HEK293 (cell line): ENCODE measurements around the gene FBXO42.

ENCODE experiments used
- CTCF ChIP-seq: fragments of 450-650 bp; formaldehyde crosslinking; IDR thresholded peaks from 2 replicates; pipeline ENCODE4 v1.5.1; 2016; ENCODE audit warnings: missing biosample characterization, missing genetic modification characterization
- MEIS1 ChIP-seq: sonication (generic); formaldehyde crosslinking; IDR thresholded peaks from 2 replicates; pipeline ENCODE4 v1.8.1; 2022; ENCODE audit warnings: missing genetic modification reagents, mild to moderate bottlenecking, borderline replicate concordance
- MYNN ChIP-seq: fragments of 450-650 bp; formaldehyde crosslinking; IDR thresholded peaks from 2 replicates; pipeline ENCODE4 v1.5.1; 2016; ENCODE audit warnings: missing biosample characterization, missing genetic modification characterization, borderline replicate concordance
- PRDM2 ChIP-seq: fragments of 450-650 bp; formaldehyde crosslinking; IDR thresholded peaks from 2 replicates; pipeline ENCODE4 v1.5.1; 2016; ENCODE audit warnings: missing biosample characterization, missing genetic modification characterization, borderline replicate concordance
- REST ChIP-seq: fragments of 450-650 bp; formaldehyde crosslinking; IDR thresholded peaks from 2 replicates; pipeline ENCODE4 v1.5.1; 2016; ENCODE audit warnings: missing biosample characterization, missing genetic modification characterization
- YY1 ChIP-seq: fragments of 450-650 bp; formaldehyde crosslinking; IDR thresholded peaks from 2 replicates; pipeline ENCODE4 v1.5.1; 2018; ENCODE audit warnings: missing biosample characterization, missing genetic modification characterization
- ZEB2 ChIP-seq: fragments of 450-650 bp; formaldehyde crosslinking; IDR thresholded peaks from 2 replicates; pipeline ENCODE4 v1.5.1; 2016; ENCODE audit warnings: missing biosample characterization, missing genetic modification characterization
- ZIC2 ChIP-seq: fragments of 450-650 bp; formaldehyde crosslinking; IDR thresholded peaks from 2 replicates; pipeline ENCODE4 v1.5.1; 2016; ENCODE audit warnings: missing biosample characterization, missing genetic modification characterization
- ZNF2 ChIP-seq: fragments of 450-650 bp; formaldehyde crosslinking; IDR thresholded peaks from 2 replicates; pipeline ENCODE4 v1.5.1; 2016; ENCODE audit warnings: missing biosample characterization, missing genetic modification characterization
- ZNF274 ChIP-seq, 2 experiments: fragments of 200-500 bp in 1 of 2; fragments of 450-650 bp in 1 of 2; sonication (Bioruptor generic) in 1 of 2; formaldehyde crosslinking in 1 of 2; IDR thresholded peaks; 2 replicates each; pipeline versions ENCODE4 v1.5.1 to v1.6.1; 2014 to 2016; ENCODE audit warnings: borderline replicate concordance in 1 of 2, inconsistent platforms in 1 of 2, low read length in 1 of 2, missing biosample characterization in 1 of 2, missing genetic modification characterization in 1 of 2
- ZNF521 ChIP-seq: fragments of 450-650 bp; formaldehyde crosslinking; IDR thresholded peaks from 2 replicates; pipeline ENCODE4 v1.5.1; 2017; ENCODE audit warnings: missing biosample characterization, mild to moderate bottlenecking, missing genetic modification characterization
- ZNF558 ChIP-seq: fragments of 450-650 bp; formaldehyde crosslinking; IDR thresholded peaks from 2 replicates; pipeline ENCODE4 v1.5.1; 2016; ENCODE audit warnings: missing biosample characterization, missing genetic modification characterization
- ZNF704 ChIP-seq: fragments of 450-650 bp; formaldehyde crosslinking; IDR thresholded peaks from 2 replicates; pipeline ENCODE4 v1.5.1; 2016; ENCODE audit warnings: missing biosample characterization, missing genetic modification characterization
- ZSCAN16 ChIP-seq: fragments of 450-650 bp; formaldehyde crosslinking; IDR thresholded peaks from 2 replicates; pipeline ENCODE4 v1.5.1; 2016; ENCODE audit warnings: missing biosample characterization, missing genetic modification characterization

GRCh38 chr1:16354619-16355018 lies 2.3 kb upstream of the FBXO42 start:
- no peak for TF ChIP-seq CTCF (tag by site-specific recombination)
- no peak for TF ChIP-seq REST
- no peak for TF ChIP-seq ZIC2 (tag by site-specific recombination)
- TF ChIP-seq ZNF521 (tag by site-specific recombination): no peak
- TF ChIP-seq PRDM2 (tag by site-specific recombination): no peak
- no peak for TF ChIP-seq ZNF274 (IDR thresholded peaks at IDR 0.05; ENCODE audit: low read length)
- no peak for TF ChIP-seq ZNF274 (tag by site-specific recombination; IDR thresholded peaks at IDR 0.05; ENCODE audit: borderline replicate concordance)
- TF ChIP-seq ZNF2: no peak
- TF ChIP-seq ZNF704: no peak
- no peak for TF ChIP-seq ZSCAN16
- no peak for TF ChIP-seq MEIS1 (CRISPR knock-in tag)
- no peak for TF ChIP-seq ZEB2 (tag by site-specific recombination)
- TF ChIP-seq MYNN (tag by site-specific recombination): no peak
- TF ChIP-seq ZNF558 (tag by site-specific recombination): no peak
- TF ChIP-seq YY1 (tag by site-specific recombination): no peak
